Measurements from ENCODE around the gene ARRDC3.

DNA sequence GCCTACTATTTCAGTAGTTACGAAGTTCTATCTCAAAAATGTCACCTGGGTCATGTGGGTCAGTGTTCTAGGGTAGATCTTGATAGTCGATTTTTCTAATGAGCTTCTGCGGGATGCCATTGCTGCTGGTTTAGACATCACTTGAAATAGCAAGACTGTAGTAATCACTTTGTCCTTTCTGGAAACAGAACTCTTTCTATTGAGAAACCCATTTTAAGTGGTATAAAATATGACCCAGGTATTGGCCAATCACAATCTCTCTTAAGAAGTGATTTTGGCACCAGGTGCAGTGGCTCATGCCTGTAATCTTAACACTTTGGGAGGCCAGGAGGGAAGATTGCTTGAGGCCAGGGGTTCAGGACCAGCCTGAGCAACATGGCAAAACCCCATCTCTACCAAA is 17.6 kb downstream of the ARRDC3 start:
- no peak for TF ChIP-seq POLR2AphosphoS5 (IDR thresholded peaks at IDR 0.05; ENCODE audit: low read depth, low read length)
- TF ChIP-seq, protein P1, sequence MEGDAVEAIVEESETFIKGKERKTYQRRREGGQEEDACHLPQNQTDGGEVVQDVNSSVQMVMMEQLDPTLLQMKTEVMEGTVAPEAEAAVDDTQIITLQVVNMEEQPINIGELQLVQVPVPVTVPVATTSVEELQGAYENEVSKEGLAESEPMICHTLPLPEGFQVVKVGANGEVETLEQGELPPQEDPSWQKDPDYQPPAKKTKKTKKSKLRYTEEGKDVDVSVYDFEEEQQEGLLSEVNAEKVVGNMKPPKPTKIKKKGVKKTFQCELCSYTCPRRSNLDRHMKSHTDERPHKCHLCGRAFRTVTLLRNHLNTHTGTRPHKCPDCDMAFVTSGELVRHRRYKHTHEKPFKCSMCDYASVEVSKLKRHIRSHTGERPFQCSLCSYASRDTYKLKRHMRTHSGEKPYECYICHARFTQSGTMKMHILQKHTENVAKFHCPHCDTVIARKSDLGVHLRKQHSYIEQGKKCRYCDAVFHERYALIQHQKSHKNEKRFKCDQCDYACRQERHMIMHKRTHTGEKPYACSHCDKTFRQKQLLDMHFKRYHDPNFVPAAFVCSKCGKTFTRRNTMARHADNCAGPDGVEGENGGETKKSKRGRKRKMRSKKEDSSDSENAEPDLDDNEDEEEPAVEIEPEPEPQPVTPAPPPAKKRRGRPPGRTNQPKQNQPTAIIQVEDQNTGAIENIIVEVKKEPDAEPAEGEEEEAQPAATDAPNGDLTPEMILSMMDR (IDR thresholded peaks at IDR 0.05; ENCODE audit: control extremely low read depth in 1 of 3, insufficient read depth in 1 of 3, low read depth in 1 of 3, low read length in 3 of 3): no peak
- TF ChIP-seq, protein P2, sequence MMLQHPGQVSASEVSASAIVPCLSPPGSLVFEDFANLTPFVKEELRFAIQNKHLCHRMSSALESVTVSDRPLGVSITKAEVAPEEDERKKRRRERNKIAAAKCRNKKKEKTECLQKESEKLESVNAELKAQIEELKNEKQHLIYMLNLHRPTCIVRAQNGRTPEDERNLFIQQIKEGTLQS (IDR thresholded peaks at IDR 0.05; ENCODE audit: insufficient read depth, low read depth, low read length): no peak
